Keratinocyte (primary cell): ENCODE results near the gene EPHB1.

Source experiments
- EZH2 ChIP-seq: IDR thresholded peaks from one replicate; pipeline ENCODE4 v1.6.1; 2012; ENCODE audit warnings: inconsistent platforms, mild to moderate bottlenecking, low read length, moderate library complexity
- TF ChIP-seq, protein P1 (sequence below), 3 experiments: IDR thresholded peaks in 1 of 3; conservative IDR thresholded peaks in 1 of 3; optimal IDR thresholded peaks in 1 of 3; 2 replicates in 2 of 3; 3 replicates in 1 of 3; pipeline versions ENCODE3 to v1.5.1; 2011; ENCODE audit warnings: low read length in 3 of 3, mild to moderate bottlenecking in 3 of 3, moderate library complexity in 2 of 3, control low read depth in 1 of 3, inconsistent platforms in 1 of 3; ENCODE audit not compliant: insufficient read depth in 2 of 3; ENCODE audit errors: extremely low read depth in 1 of 3

DNA sequence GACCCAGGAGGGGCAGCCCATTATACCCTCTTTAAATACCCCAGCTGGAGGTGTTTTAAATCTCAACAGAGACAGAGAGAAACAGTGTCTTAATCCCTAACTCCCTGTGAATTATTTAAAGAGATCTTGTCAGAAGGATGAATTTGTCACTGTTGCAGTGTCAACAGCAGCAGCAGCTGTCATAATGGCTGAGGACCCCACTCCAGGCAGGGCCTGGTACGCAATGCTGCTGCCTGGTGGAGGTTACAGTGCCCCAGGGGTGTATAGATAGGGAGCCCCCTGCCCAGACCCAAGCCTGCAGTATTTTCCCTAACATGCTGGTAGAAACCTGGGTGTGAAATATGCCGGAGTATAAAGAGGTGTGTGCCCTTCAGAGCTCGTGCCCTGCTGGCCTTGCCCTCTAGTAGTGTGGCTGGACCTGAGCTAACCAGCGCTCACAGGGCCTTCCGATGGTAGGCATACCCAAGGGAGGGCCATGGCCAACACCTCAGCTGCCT, 143.0 kb downstream of the EPHB1 start:
- TF ChIP-seq, protein P1, sequence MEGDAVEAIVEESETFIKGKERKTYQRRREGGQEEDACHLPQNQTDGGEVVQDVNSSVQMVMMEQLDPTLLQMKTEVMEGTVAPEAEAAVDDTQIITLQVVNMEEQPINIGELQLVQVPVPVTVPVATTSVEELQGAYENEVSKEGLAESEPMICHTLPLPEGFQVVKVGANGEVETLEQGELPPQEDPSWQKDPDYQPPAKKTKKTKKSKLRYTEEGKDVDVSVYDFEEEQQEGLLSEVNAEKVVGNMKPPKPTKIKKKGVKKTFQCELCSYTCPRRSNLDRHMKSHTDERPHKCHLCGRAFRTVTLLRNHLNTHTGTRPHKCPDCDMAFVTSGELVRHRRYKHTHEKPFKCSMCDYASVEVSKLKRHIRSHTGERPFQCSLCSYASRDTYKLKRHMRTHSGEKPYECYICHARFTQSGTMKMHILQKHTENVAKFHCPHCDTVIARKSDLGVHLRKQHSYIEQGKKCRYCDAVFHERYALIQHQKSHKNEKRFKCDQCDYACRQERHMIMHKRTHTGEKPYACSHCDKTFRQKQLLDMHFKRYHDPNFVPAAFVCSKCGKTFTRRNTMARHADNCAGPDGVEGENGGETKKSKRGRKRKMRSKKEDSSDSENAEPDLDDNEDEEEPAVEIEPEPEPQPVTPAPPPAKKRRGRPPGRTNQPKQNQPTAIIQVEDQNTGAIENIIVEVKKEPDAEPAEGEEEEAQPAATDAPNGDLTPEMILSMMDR (optimal IDR thresholded peaks at IDR 0.05 in 1 of 3, IDR thresholded peaks at IDR 0.05 in 1 of 3, conservative IDR thresholded peaks at IDR 0.05 in 1 of 3; ENCODE audit: extremely low read depth in 1 of 3, insufficient read depth in 2 of 3, low read length in 3 of 3): no peak
- no peak for TF ChIP-seq EZH2
